GM23338 (cell line): ENCODE results near the gene PDIA5.

Experiments
- CREB1 ChIP-seq: fragments of 250-450 bp; sonication (Bioruptor Pico); IDR thresholded peaks from 2 replicates; pipeline ENCODE4 v1.5.0; 2020; ENCODE audit warnings: low read depth, mild to moderate bottlenecking, moderate library complexity
- CTCF ChIP-seq, 2 experiments: fragments of 200-600 bp in 1 of 2; sonication (generic) in 1 of 2; conservative IDR thresholded peaks; 2 replicates each; pipeline versions ENCODE4 v1.5.1 to v1.6.1; 2016 to 2017; ENCODE audit warnings: antibody characterized with exemption in 2 of 2, low read depth in 2 of 2, mild to moderate bottlenecking in 2 of 2, moderate library complexity in 1 of 2
- EZH2 ChIP-seq: fragments of 200-600 bp; sonication (generic); IDR thresholded peaks from one replicate; pipeline ENCODE4 v1.8.0; 2017; ENCODE audit warnings: antibody characterized with exemption, mild to moderate bottlenecking, low read depth; ENCODE audit not compliant: unreplicated experiment
- EZH2phosphoT487 ChIP-seq: fragments of 200-600 bp; sonication (generic); IDR thresholded peaks from one replicate; pipeline ENCODE4 v1.8.1; 2018; ENCODE audit warnings: antibody characterized with exemption; ENCODE audit not compliant: unreplicated experiment
- REST ChIP-seq: IDR thresholded peaks from one replicate; pipeline ENCODE4 v1.6.1; 2018; ENCODE audit warnings: antibody characterized with exemption; ENCODE audit not compliant: unreplicated experiment

GRCh38 chr3:123110282-123110975 lies 43.6 kb downstream of the PDIA5 start:
- TF ChIP-seq EZH2 (no peak), CTCF (conservative IDR thresholded peaks at IDR 0.05; ENCODE audit: low read depth in 2 of 2) (no peak), EZH2phosphoT487 (no peak), REST (no peak), CREB1 (CRISPR knock-in tag) (no peak)
